HS-27A (cell line): Measurements from ENCODE around the gene TESMIN.

Source experiments
- DNase-seq: peaks from one replicate; pipeline ENCODE4 v3.0.0-alpha.2; 2012; ENCODE audit warnings: low read depth, missing footprints

Gene TESMIN

GRCh38 chr11:68660066-68660810 is 91.1 kb downstream of the TESMIN start:
- no peak for DNase-seq

- DNase-seq, result peak; percentile 52
These were observed 92.0 kb downstream of the TESMIN start for GRCh38 chr11:68659158-68659921.

GRCh38 chr11:68658661-68659060 is 92.7 kb downstream of the TESMIN start:
- no peak for DNase-seq

GRCh38 chr11:68658097-68658496 is 93.2 kb downstream of the TESMIN start:
- no peak for DNase-seq
